Body of pancreas (tissue), 4 donors: Measurements from ENCODE around the gene SEMA6B.

ENCODE experiments used
- POLR2A ChIP-seq, 3 donors: fragments of 450-650 bp; IDR thresholded peaks; one replicate each; pipeline ENCODE4 v1.6.1; 2016; ENCODE audit warnings: antibody characterized with exemption in 3 of 3, mild to moderate bottlenecking in 2 of 3
- TF ChIP-seq, protein P1 (sequence below), 7 experiments: fragments of 450-650 bp in 4 of 7; fragments of 200-600 bp in 3 of 7; sonication (generic) in 3 of 7; IDR thresholded peaks; one replicate each; pipeline ENCODE4 v1.5.1; 2016 to 2019; ENCODE audit warnings: antibody characterized with exemption in 7 of 7

DNA sequence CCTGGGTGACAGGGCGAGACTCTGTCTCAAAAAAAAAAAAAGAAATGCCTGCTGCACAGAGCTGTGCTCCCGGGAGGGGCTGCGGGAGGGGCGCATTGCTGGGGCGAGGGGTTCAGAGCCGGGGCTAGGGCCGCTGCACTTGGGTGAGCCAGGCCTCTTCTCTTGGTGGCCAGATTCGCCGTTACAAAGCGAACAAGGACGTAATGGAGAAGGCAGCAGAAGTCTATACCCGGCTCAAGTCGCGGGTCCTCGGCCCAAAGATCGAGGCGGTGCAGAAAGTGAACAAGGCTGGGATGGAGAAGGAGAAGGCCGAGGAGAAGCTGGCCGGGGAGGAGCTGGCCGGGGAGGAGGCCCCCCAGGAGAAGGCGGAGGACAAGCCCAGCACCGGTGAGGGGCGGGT is 60.2 kb downstream of the SEMA6B start:
- TF ChIP-seq, protein P1, sequence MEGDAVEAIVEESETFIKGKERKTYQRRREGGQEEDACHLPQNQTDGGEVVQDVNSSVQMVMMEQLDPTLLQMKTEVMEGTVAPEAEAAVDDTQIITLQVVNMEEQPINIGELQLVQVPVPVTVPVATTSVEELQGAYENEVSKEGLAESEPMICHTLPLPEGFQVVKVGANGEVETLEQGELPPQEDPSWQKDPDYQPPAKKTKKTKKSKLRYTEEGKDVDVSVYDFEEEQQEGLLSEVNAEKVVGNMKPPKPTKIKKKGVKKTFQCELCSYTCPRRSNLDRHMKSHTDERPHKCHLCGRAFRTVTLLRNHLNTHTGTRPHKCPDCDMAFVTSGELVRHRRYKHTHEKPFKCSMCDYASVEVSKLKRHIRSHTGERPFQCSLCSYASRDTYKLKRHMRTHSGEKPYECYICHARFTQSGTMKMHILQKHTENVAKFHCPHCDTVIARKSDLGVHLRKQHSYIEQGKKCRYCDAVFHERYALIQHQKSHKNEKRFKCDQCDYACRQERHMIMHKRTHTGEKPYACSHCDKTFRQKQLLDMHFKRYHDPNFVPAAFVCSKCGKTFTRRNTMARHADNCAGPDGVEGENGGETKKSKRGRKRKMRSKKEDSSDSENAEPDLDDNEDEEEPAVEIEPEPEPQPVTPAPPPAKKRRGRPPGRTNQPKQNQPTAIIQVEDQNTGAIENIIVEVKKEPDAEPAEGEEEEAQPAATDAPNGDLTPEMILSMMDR (IDR thresholded peaks at IDR 0.05) = no peak
- no peak for TF ChIP-seq POLR2A (IDR thresholded peaks at IDR 0.05)
